Omental fat pad (tissue), 4 donors: ENCODE measurements around the gene SLC38A6. TPM values are rescaled to one million over a fixed set of nuclear protein-coding genes. Genes with fewer than 3 reads are reported as not detected.

Experiments used
- ATAC-seq: fragments of 150-250 bp; one replicate; pipeline ENCODE4 v1.9.1; 2016; ENCODE audit warnings: mild to moderate bottlenecking, moderate library complexity; ENCODE audit not compliant: low FRiP score
- DNase-seq: peaks from one replicate; pipeline ENCODE4 v3.0.0-alpha.2; 2019; ENCODE audit warnings: low spot score
- CTCF ChIP-seq, 3 donors: fragments of 450-650 bp; IDR thresholded peaks; one replicate each; pipeline ENCODE4 v1.5.1; 2016 to 2017; ENCODE audit warnings: antibody characterized with exemption in 3 of 3, mild to moderate bottlenecking in 3 of 3, moderate library complexity in 2 of 3
- total RNA-seq, 4 donors: library from RNA; depleted of rRNA; stranded (reverse); fragments of >200 nt; gene quantifications; one replicate each; pipeline ENCODE4 v1.1.0, GENCODE V29; 2016

Gene SLC38A6
- total RNA-seq, 4 donors from 2014 or later, result 20.9 to 33.3 (median 24.5) TPM

GRCh38 chr14:61031026-61031425, 50.0 kb downstream of the SLC38A6 start:
- ATAC-seq (no peak), DNase-seq (no peak)
- no peak for TF ChIP-seq CTCF (IDR thresholded peaks at IDR 0.05)

- TF ChIP-seq CTCF (IDR thresholded peaks at IDR 0.05), result no peak
- ATAC-seq (no peak), DNase-seq (no peak)
These were observed 52.0 kb downstream of the SLC38A6 start for GRCh38 chr14:61033054-61033453.

GRCh38 chr14:61033855-61034254, 52.8 kb downstream of the SLC38A6 start:
- DNase-seq (no peak), ATAC-seq (no peak)
- no peak for TF ChIP-seq CTCF (IDR thresholded peaks at IDR 0.05)

DNA sequence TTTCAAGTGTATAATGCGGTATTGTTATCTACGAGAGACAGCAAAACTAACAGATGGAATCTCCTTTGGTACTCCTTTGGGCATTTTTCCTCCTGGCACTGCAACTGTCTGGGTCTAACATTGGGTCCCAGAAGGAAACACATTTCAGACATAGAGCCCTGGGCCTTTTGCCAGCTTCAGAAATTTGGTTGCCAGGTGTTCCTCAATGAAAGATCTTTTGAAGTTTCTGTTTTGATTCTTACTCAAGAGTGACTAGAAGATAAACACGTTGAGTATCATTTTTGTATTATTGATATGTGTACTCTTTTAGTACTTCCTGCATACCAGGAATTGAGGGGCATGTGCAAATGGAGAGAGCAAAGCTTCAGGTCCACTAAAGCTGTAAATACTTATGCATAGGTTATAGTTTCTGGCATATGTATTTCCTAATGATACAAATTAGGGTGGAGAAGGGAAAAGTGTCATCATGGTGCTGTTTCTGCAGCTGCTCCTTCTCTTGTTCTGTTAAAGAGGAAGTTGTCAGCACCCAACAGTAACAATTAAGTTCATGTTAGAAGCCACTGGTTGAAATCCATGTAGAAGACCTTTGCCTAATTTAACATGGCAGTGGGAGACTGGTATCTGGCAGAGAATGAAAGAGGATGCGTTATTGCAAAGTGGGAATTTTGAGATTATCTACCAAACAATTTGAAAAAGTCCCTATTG, 53.5 kb downstream of the SLC38A6 start:
- TF ChIP-seq CTCF (IDR thresholded peaks at IDR 0.05), result no peak

GRCh38 chr14:61037215-61037614, 56.2 kb downstream of the SLC38A6 start:
- ATAC-seq (no peak), DNase-seq (no peak)

More for the DNA sequence above, 53.5 kb downstream of the SLC38A6 start:
- DNase-seq, result no peak
- no peak for ATAC-seq

GRCh38 chr14:61041704-61042103, 60.7 kb downstream of the SLC38A6 start:
- TF ChIP-seq CTCF (IDR thresholded peaks at IDR 0.05), result no peak
- ATAC-seq, result no peak
- DNase-seq, result no peak

More at GRCh38 chr14:61037215-61037614, 56.2 kb downstream of the SLC38A6 start:
- no peak for TF ChIP-seq CTCF (IDR thresholded peaks at IDR 0.05)

DNA sequence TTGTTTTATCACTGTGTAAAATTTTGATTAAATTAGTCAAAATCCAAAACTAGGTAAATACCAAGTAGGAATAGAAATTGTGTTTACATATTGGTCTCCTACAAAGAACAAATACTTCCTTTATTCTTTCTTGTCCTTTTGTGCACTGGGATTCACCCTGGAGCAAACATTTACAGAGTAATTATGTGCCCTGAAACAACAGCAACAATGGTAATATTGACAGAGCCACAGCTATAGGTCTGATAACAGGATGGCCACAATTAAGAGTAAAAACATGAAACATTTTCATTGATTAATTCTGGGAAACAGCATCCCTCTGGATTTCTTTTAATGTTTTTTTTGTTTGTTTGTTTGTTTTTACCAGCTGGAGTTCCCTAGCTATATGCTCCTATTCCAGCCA, 61.2 kb downstream of the SLC38A6 start:
- DNase-seq, result no peak
- no peak for ATAC-seq
- no peak for TF ChIP-seq CTCF (IDR thresholded peaks at IDR 0.05)
